SU-DHL-6 (cell line): ENCODE data around the gene UTY.

Experiments
- H2AFZ ChIP-seq: fragments of 200-600 bp; sonication (generic); 2 replicates; pipeline ENCODE4 v1.6.1; 2014; ENCODE audit warnings: low read depth, mild to moderate bottlenecking, moderate library complexity, mixed read lengths, antibody characterized with exemption, low read length; ENCODE audit not compliant: severe bottlenecking
- H3F3A ChIP-seq: fragments of 200-600 bp; shearing (Covaris generic); 2 replicates; pipeline ENCODE4 v1.6.0; 2016; ENCODE audit warnings: antibody characterized with exemption, mild to moderate bottlenecking; ENCODE audit not compliant: insufficient read depth
- H3K27ac ChIP-seq: fragments of 200-600 bp; sonication (generic); 2 replicates; pipeline ENCODE4 v1.5.1; 2016; ENCODE audit warnings: low read depth, mild to moderate bottlenecking, low read length, moderate library complexity, mixed read lengths
- H3K27me3 ChIP-seq: fragments of 200-600 bp; sonication (generic), shearing (Covaris generic); 2 replicates; pipeline ENCODE4 v1.6.0; 2014; ENCODE audit warnings: mild to moderate bottlenecking, low read length
- H3K36me3 ChIP-seq: fragments of 200-600 bp; sonication (generic); 2 replicates; pipeline ENCODE4 v1.6.1; 2014; ENCODE audit warnings: mild to moderate bottlenecking, low read length, mixed read lengths
- H3K4me2 ChIP-seq: fragments of 300-600, 200-600 bp; shearing (Covaris generic), sonication (generic); 2 replicates; pipeline ENCODE4 v1.6.0; 2014; ENCODE audit warnings: low read length, low read depth, mild to moderate bottlenecking; ENCODE audit not compliant: poor library complexity, severe bottlenecking
- H3K4me3 ChIP-seq: fragments of 200-600 bp; sonication (generic); 2 replicates; pipeline ENCODE4 v1.5.1; 2014; ENCODE audit warnings: antibody characterized with exemption, low read length, mild to moderate bottlenecking, mixed read lengths; ENCODE audit not compliant: insufficient read depth, poor library complexity, severe bottlenecking
- H3K79me2 ChIP-seq: fragments of 200-600 bp; sonication (generic); 2 replicates; pipeline ENCODE4 v1.6.1; 2014; ENCODE audit warnings: mild to moderate bottlenecking, low read length, moderate library complexity; ENCODE audit not compliant: insufficient read depth
- H3K9ac ChIP-seq: fragments of 200-600 bp; sonication (generic); 2 replicates; pipeline ENCODE4 v1.7.0; 2014; ENCODE audit warnings: mild to moderate bottlenecking, low read length
- H3K9me2 ChIP-seq: fragments of 200-600 bp; sonication (generic); replicated peaks from 2 replicates; pipeline ENCODE4 v1.6.1; 2014; ENCODE audit warnings: low read length; ENCODE audit not compliant: insufficient read depth
- H3K9me3 ChIP-seq: fragments of 200-600 bp; sonication (generic); 2 replicates; pipeline ENCODE4 v1.6.1; 2014; ENCODE audit warnings: low read length, mixed read lengths; ENCODE audit not compliant: insufficient read depth
- H4K20me1 ChIP-seq: fragments of 200-600 bp; sonication (generic); 2 replicates; pipeline ENCODE4 v1.6.1; 2014; ENCODE audit warnings: low read depth, mild to moderate bottlenecking, antibody characterized with exemption, low read length, moderate library complexity, mixed read lengths
- EZH2phosphoT487 ChIP-seq: fragments of 200-600 bp; sonication (generic), shearing (Covaris generic); conservative IDR thresholded peaks from 2 replicates; pipeline ENCODE4 v1.6.1; 2018; ENCODE audit warnings: mild to moderate bottlenecking, antibody characterized with exemption, low read length, moderate library complexity, mixed read lengths
- TF ChIP-seq, protein P1 (sequence below): fragments of 200-600 bp; sonication (generic); IDR thresholded peaks from one replicate; pipeline ENCODE4 v1.5.1; 2017; ENCODE audit warnings: antibody characterized with exemption, mild to moderate bottlenecking, low read length, moderate library complexity; ENCODE audit not compliant: insufficient read depth, poor library complexity, severe bottlenecking

UTY gene

DNA sequence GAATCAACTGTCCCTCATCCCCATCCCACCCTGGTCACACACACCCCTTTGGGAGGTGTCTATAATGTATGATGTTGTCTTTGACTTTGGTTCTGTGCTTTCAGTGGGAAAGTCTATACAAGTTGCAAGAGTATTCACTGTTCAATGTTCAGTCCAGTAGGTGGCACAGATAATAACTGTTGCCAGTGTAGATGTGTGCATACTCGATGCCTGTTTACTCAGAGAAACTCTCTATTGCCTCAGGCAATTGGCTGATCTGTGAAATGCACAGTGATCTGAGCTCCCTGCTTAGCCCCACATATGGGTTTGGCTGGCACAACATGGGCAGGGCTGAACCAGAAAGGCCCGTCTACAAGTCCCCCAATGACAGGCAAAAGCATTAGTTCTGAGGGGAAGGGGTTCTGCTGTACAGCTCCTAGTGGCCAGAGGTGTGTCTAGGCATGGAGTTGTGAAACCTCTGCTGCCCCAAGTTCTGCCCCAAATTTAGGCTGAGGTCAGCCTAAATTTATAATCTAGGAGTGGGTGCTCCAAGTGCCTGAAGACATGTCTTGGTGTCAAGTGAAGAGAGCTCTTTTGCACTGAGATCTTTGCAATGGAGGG is 252.4 kb downstream of the UTY start:
- Histone ChIP-seq H3K27ac (no peak overlapping the region), H3F3A (no peaks in the 10 kb centered on the region), H3K4me3 (no peak overlapping the region), H3K9me2 (no peaks in the 10 kb centered on the region), H3K79me2 (no peaks in the 10 kb centered on the region), H3K27me3 (no peaks in the 10 kb centered on the region), H3K9ac (no peak overlapping the region), H4K20me1 (no peaks in the 10 kb centered on the region), H3K4me2 (no peak overlapping the region), H2AFZ (no peak overlapping the region), H3K9me3 (no peaks in the 10 kb centered on the region), H3K36me3 (no peaks in the 10 kb centered on the region)
- TF ChIP-seq, protein P1, sequence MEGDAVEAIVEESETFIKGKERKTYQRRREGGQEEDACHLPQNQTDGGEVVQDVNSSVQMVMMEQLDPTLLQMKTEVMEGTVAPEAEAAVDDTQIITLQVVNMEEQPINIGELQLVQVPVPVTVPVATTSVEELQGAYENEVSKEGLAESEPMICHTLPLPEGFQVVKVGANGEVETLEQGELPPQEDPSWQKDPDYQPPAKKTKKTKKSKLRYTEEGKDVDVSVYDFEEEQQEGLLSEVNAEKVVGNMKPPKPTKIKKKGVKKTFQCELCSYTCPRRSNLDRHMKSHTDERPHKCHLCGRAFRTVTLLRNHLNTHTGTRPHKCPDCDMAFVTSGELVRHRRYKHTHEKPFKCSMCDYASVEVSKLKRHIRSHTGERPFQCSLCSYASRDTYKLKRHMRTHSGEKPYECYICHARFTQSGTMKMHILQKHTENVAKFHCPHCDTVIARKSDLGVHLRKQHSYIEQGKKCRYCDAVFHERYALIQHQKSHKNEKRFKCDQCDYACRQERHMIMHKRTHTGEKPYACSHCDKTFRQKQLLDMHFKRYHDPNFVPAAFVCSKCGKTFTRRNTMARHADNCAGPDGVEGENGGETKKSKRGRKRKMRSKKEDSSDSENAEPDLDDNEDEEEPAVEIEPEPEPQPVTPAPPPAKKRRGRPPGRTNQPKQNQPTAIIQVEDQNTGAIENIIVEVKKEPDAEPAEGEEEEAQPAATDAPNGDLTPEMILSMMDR = no peak
- no peak for TF ChIP-seq EZH2phosphoT487

DNA sequence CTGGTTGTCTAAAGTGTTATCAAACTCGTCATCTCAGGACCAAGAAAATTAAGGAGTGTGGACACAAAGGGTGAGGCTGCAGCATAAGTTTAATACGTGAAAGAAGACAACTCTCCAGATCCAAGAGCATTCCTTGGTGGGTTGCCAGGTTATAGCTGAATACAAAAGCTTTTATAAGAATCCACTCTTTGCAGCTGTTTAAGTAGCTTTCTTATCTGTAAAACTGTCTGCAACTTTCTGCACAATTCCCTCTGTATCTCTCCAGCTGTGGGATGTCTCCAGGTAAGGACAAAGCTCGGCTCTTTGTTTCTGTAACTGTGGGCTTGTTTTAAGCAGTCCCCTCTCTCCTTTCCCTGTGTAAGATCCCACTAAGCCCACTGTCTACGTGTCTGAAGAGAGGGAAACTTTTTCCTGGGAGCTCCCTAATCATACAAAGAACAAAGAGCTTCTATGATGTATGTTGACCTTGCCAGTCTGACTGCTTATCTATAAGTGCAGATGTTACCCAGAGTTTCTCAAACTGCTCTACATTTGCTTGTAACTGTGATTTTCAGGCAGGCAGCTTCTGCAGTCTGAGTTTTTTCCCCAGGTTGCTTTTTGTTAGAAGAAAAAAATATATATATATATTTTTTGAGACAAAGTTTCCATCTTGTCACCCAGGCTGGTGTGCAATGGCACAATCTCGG is 268.7 kb downstream of the UTY start:
- Histone ChIP-seq H4K20me1 (no peaks in the 10 kb centered on the region), H3K27ac (no peak overlapping the region), H3K4me2 (no peak overlapping the region), H3K9ac (no peak overlapping the region), H3K36me3 (no peaks in the 10 kb centered on the region), H3F3A (no peaks in the 10 kb centered on the region), H3K9me3 (no peaks in the 10 kb centered on the region), H3K27me3 (no peaks in the 10 kb centered on the region), H2AFZ (no peak overlapping the region), H3K79me2 (no peaks in the 10 kb centered on the region), H3K4me3 (no peak overlapping the region), H3K9me2 (no peaks in the 10 kb centered on the region)
- TF ChIP-seq, protein P1 = no peak
- TF ChIP-seq EZH2phosphoT487 = no peak

DNA sequence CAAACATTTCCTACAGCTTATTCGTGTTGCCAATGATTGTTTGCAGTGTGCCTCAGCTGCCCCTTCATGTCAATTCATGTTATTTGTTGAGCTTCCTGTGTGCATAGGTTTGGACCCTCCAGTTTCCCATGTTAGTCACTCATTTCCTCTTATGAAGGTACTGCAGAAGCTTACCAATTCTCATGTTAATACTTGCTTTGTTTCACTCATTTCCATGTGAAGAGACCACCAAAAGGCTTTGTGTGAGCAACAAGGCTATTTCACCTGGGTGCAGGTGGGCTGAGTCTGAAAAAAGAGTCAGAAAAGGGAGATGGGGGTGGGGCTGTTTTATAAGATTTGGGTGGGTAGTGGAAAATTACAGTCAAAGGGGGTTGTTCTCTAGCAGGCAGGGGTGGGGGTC is 274.6 kb downstream of the UTY start:
- no peaks in the 10 kb centered on the region for H4K20me1 ChIP-seq
- H3K36me3 ChIP-seq = no peaks in the 10 kb centered on the region
- H3K9me2 ChIP-seq = no peaks in the 10 kb centered on the region
- no peaks in the 10 kb centered on the region for H3K79me2 ChIP-seq
- no peak overlapping the region for H3K4me3 ChIP-seq
- TF ChIP-seq, protein P1 = no peak
- TF ChIP-seq EZH2phosphoT487 = no peak
- no peaks in the 10 kb centered on the region for H3F3A ChIP-seq
- no peaks in the 10 kb centered on the region for H3K27me3 ChIP-seq
- no peak overlapping the region for H2AFZ ChIP-seq
- no peaks in the 10 kb centered on the region for H3K9me3 ChIP-seq
- no peak overlapping the region for H3K9ac ChIP-seq
- H3K4me2 ChIP-seq = no peak overlapping the region
- H3K27ac ChIP-seq = no peak overlapping the region
